GM18873 (cell line): ENCODE results near the gene PDIA5.
"Not testable (repeated sequence)": the region's sequence is repeated elsewhere in the genome, so short reads cannot be mapped to it uniquely, and the experiment has no call there.

Experiments
- ATAC-seq: cut with Tn5 transposase; IDR thresholded peaks from one replicate; pipeline ENCODE4 v1.9.1; 2021; ENCODE audit warnings: mild to moderate bottlenecking, moderate library complexity, moderate number of reproducible peaks; ENCODE audit not compliant: unreplicated experiment, low FRiP score

Gene PDIA5

DNA sequence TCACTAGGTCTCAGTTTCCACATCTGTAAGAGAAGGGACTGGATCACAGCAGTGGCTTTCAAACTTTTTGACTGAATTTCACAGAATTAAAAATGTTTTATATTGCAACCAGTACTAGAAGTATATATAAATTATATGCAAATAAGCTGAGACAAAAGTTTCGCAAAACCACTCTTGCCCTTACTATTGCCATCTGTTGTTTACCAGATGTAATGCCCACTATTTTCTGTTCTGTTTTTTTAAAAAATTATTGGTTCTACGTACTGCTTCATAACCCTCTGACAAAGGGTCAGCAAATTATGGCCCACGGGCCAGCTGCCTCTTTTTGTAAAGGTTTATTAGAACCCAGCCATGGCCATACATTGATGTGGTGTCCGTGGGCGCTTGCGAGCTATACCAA lies 44.8 kb downstream of the PDIA5 start:
- ATAC-seq: no peak

DNA sequence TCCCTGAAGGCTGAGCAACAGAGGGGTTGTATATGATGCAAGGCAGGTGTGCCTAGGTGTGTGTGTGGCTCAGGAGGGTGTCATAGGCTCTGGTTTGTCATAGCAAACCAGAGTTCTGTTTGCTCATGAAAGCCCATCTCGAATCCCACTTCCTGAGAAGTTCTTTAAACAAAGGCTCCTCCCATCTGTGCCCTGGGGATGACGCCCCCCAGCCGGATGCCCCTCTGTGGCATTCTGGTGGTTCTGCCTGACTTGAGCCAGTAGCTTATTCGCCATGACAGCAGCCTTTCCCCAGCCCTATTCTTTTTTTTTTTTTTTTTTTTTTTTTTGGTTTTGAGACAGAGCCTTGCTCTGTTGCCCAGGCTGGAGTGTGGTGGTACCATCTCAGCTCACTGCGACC lies 45.4 kb downstream of the PDIA5 start:
- ATAC-seq: no peak

DNA sequence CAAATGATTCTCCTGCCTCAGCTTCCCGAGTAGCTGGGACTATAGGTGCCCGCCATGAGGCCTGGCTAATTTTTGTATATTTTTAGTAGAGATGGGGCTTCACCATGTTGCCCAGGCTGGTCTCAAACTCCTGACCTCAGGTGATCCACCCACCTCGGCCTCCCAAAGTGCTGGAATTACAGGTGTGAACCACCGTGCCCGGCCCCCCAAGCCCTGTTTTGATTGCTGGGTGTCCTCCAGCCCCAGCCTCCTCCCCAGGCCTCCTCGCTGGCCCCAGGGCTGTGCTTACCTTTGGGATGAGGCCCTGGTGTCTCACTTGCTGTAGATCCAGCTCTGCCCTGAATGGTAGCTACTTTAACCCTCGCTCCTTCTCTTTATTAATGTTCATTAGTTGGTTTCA lies 45.8 kb downstream of the PDIA5 start:
- ATAC-seq: not testable (repeated sequence)

DNA sequence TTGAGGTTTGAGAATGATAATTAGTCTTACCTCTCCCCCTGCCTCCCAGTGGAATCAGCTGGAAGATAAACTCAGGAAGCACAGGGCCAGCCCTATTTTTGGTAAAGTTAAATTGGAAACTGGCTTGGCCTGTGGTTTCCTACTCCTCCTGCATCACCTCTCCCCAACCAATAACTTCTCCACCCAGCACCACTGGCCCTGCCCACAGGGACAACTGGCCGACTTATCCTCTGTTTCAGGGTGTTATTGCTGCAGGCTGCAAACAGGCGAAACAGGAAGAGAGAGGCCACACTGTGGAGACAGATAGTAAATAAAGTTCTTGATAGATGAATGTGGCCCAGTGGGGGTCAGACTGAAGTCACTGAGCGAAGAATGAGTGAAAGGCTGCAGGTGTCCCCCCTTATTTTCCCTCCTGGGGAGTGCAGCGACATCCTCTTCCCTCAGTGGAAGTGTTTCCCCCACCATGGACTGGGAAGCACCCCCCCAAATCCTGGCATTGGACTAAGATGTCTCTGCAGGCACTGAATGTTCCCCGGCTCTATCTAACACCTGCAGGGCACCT lies 47.1 kb downstream of the PDIA5 start:
- no peak for ATAC-seq

DNA sequence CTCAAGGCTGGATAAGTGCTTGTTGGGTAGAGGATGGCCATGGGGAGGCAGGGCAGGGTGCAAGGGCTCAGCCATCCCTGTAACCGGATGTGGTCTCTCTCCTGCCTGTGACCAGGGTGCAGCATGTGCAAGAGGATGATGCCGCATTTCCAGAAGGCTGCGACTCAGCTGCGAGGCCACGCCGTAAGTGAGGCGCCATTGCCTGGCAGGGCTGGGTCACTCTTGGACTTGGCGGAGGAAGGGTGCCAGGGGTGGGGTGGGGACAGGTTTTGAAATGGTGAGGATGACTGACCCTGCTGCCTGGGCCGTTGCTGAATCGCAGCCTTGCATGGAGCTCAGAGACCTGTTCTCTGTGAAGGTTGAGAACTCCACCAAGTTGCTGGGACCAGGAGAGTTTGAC lies 49.3 kb downstream of the PDIA5 start:
- ATAC-seq: no peak

DNA sequence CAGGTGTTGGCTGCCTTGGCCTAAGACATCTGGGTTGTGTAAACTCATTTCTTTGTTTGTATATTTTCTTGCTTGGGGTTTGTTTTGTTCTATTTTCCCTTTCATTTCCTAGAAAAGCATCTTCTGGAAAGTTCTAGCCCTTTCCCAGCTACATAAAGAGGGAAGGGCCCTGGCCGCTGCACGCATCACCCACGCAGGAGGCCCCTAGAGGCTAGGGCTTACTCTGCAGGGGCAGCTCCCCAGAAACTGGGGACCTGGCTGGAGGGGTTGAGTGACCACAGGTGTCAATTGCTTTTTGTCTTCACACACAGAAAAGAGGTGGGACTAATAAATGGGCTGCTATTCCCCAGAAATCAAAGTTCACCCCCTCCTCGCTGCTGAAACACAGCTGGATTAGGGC lies 52.6 kb downstream of the PDIA5 start:
- ATAC-seq: no peak

DNA sequence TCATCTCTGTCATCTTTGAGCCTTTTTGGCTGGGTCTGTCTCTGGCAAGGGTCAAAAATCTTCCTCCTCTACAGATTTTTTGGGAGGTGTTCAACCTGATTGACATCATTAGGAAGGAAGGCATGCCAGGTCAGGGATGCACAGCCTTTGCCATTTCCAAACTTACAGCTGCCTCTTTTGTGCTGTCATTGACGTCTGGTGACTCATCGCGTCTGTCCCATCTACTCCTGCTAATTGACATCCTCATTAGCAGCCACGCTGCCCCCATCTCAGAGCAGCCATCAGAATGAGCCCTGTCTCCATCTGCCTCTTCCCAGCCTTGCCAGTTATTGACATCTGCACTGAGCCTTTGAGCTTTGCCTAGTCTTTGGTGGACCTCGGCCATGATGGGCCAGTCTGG lies 53.0 kb downstream of the PDIA5 start:
- ATAC-seq: no peak

DNA sequence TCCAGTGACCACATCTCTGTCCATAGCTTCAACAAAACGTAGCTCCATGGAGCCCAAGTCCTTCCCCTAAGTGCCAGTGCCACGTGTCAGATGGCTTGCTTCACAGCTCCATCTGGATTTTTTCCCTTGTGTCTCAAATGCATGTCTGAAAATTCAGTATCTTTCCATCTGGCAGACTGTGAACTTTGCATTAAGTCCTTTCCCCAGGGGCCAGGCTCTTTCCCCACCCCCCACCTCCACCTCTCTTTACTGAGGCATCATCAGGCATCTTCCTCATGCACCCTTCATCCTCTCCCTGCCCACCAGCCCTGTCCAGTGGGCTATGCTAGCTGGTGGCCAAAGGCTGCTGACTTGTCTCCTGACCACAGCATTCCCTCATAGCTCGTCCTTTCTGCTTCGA lies 53.7 kb downstream of the PDIA5 start:
- no peak for ATAC-seq

DNA sequence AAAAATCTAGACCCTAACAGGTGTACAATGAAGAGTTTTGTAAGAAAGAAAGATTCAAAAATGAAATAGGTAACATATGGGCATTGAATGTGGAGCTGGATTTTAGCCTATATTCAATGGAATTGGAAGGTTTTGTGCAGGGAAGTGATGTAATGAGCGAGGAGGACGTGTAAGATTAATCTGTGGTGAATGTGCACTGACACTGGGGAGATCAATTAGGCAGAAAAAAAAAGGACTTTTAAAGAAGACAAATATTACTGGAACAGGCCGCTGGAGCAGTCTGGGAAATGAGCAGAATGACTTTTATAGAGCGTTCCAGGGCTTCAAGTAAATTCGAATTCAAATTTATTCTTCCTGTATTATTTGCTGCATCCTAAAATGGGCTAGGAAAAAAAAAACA lies 55.2 kb downstream of the PDIA5 start:
- ATAC-seq: no peak

DNA sequence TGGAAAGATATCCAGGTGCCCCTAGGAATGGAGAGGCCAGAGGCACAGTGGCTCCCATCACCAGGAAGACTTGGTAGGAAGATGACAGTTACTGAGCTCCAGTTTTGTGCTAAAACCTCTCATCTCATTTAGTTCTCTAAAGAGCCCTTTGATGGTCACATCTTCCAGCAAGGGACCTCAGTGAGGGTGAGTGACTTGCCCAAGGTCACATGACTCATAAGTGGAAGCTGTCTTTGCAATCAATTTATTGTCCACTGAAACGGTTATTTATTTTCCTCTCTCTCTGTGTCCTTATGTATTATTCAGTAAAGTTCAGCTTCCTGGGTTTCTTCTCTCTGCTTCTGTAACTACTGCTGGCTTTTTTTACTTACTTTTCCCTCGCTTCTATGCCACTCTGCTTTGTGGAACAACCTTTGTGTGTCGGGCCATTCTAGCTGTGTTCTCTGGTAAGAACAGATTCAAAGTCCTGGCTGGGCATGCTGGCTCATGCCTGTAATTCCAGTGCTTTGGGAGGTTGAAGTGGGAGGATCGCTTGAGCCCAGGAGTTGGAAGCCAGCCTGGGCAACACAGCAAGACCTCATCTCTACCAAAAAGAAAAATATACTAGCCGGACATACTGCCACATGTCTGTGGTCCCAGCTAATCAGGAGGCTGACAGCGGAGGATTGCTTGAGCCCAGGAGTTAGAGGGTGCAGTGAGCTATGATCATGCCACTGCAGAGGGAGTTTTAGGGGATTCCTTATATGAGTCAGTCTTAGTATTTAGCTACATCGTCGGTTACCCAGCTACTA lies 55.9 kb downstream of the PDIA5 start:
- ATAC-seq: no peak

DNA sequence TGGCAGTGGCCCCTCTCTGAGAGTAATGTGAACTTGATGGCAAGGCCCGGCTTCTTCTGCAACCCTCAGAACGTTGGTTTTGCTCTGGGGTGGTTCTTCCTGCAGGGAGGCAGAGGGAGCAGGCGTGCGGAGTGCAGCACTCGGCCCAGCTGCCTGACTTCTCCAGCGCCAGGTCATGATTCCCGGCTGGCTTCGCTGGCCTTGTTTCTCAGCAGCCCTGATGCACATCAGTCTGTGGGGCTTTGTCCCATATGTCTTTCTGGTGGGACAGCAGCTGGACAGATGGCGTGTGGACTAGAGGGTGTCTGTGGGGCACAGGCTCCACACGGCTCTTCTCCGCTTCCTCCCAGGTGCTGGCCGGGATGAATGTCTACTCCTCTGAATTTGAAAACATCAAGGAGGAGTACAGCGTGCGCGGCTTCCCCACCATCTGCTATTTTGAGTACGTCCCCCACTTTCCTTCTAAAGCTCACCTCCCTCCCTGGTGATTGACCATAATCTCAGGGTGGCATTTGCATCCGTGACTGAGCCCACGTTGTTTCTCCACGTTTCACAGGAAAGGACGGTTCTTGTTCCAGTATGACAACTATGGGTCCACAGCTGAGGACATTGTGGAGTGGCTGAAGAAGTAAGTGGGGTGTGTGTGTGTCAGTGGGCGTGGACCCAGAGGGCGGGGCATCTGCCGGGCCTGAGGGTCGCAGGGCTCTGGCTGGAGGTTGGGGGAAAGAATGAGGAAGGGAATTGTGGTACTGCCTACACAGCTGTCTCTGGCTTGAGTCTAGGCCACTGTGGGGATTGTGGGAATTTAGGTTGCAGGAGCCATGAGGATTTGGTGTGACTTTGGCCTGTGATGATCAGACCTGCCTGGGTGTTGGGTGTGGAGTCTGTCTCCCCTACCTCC lies 57.1 kb downstream of the PDIA5 start:
- ATAC-seq: no peak

DNA sequence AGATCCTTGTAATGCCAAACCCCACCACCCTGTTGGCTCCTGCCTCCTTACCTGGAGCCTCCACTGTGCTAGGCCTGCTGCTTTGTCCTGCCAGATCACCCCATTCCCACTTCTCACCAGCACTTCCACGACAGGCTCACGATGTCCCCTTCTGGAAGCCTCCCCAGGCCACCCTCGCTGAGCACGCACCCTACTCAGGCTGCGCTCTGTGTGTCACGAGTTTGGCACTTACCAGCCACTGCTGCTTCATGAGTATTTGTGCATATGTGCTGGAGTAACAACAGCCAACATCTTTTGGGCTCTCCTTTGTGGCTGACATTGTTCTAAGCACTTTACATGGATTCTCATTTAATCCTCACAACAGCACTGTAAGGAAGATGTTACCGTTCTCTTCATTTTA lies 58.1 kb downstream of the PDIA5 start:
- ATAC-seq: no peak

DNA sequence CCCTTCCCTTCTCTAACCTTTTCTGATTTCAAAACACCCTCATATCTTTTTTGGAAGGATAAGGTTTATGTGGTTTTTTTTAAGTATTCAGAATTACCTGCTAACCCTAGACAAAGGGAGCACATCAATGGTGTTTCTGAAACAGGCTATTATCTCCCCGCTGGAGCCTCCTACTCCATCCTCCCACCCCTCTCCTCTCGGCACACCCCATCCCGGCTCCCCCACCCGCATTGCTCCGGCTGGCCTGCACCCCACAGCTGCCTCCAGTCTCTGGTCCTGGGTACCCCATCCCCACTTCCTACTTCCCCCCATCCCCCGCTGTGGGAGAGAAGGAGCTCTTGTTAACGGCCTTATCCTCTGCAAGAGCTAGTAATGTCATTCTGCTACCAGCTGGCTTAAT lies 59.2 kb downstream of the PDIA5 start:
- ATAC-seq: no peak

DNA sequence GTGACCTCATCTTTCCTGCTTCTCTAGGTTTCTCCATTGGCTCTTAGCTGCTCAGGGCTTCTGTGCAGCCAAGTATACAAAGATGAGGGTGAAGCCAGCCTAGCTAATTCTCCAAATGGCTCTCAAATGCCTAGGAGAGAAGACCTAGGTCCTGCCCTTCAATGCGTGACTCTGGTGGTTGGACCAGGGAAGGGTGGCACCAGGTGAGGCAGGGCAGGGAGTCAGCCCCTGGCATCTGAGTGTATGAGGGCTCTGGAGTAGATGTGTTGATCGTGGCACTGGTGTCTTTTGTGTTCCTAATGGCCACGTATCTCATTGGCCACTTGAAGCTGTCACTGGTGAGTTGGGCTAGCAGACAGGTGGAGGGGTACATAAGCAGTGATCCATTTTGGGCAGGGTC lies 59.8 kb downstream of the PDIA5 start:
- ATAC-seq: no peak

DNA sequence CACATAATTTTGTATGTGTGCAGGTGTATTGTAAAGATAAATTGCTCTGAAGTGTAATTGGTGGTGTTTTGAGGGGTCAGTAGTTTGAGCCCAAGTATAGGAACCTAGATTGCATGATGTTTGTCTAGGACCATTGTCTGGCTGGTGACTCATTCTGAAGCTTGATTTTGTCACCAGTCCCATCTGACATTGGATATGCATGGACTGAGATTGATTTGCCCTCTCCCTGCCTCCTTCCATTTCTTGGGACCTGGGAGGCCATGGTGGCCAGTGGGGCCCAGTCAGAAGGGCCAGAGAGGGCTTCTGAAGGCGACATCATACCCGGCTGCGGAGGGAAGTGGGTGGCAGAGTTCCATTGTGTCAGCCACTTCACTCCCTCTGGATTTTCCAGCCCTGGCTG lies 62.3 kb downstream of the PDIA5 start:
- no peak for ATAC-seq

DNA sequence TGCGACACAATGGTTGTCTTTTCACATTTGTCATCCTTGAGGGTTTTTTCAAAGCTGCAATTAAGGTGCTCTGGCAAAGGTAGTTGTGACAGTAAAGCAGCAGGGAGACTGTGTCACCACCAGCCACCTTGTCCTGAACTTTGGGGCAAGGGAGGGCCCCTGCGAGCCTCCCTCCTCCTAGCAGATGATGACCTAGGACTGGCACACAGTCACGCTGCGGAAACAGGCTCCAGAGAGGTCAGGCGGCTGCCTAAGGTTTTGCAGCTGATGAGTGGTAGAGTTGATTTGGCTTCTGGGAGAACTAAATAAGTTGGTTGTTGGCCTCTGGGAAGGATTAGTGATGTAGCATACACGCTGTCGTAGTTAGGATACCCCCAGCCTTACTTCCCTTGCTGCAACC lies 62.7 kb downstream of the PDIA5 start:
- no peak for ATAC-seq

DNA sequence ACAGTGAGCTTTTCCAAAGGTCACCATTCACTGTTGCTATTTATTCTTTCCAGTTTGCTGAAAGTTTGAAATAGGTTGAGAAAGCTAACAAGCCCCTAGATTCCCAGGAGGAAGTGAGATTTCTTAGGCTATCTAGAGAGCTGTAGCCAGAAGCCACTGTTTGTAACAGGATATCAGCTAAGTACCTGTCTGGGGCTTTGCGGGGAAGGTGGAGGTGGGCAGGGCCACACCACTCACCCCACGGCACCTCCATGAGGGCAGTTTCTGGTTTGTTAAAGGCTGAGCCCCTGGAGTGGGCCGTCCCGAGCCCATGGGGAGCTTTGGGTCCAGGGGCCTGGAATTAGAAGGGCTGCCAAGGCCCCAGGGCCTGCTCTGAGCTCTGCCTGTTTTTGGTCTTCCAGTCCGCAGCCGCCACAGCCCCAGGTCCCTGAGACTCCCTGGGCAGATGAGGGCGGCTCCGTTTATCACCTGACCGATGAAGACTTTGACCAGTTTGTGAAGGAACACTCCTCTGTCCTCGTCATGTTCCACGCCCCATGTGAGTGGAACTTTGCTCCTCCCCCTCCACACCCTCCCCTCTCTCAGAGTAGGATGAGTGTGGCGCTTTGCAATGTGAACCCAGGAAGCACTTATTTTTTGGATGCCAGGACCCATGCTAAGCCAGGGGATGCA lies 63.4 kb downstream of the PDIA5 start:
- no peak for ATAC-seq

DNA sequence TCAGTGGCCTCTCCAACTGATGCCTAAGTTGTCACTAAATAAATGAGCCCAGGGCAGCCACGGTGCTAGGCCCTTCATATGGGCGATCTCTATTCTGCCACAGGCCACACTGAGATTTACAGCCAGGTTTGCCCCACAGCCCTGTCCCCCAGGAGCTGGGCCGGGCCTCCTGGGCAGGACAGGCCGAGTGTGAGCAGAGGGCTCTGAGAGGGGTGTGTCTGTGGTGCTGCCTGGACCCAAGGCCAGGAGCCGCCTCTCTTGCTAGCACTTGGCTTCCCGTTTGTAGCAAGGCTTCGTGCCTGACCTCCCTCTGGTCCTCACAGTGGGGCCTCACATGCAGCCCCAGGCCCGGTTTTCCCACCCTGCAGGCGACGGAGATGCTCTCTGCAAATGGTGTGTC lies 67.8 kb downstream of the PDIA5 start:
- no peak for ATAC-seq

DNA sequence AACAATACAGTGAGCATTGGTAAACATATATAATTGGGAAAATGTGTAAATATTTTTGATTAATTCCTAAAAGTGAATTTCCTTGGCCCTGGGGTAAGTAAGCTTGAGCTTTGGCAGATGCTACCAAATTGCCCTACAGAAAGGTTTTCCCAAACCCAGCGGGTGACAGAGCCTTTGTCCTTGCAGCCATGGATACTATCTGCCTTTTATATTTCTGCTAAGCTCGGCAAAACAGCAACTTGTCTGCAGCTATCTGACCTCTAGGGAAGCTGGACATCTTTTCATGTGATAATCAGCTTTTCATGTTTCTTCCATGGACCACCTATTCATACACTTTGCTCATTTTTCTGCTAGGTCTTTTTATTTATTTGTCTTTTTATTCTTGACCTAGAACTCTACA lies 70.2 kb downstream of the PDIA5 start:
- no peak for ATAC-seq

DNA sequence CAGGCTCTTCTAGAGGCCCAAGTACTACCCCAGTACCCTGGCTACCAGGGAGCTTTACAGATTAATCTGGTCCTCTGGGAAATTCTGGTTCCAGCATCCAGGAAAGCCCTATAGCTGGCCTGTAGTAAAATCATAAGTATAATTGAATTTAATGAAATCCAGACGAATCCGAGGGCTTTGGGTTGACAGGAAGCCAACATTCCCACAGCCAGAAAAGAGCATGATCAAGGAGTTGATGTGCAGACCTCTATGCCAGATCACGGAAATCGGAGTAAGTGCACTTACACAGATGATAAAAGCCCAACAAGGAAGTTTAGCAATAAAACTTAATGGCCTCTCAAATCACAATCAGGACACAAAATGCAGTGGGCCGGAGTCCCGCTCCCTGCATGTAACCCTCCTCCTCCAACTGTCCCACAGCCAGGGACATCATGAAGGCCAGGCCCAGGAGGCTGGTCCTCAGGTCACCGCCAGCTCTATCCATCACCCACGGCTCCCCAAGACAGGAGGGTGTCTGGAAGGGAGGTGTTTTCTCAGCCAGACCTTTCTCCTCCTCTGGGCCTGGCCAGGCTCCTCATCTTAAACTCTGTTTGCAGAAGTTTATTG lies 72.1 kb downstream of the PDIA5 start:
- no peak for ATAC-seq

DNA sequence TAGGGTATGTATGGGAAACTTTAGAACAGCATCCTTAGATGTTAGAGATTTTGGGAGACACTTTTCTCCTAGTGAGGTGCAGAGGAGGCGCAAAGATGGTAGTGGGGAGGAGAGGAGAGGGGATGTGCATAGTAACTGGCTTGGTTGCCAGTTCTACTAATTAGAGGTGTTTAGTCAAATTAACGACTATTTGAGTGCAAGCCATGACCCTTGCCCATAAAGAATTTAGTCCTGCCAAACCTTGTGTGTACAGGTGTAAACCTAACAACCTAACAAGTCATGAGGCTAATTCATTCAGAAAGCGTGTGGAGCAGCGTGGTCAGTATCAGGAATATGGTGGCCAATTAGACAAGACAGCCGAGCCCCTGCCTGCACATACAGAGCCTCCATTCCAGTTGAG lies 72.7 kb downstream of the PDIA5 start:
- no peak for ATAC-seq
